ENCODE data around the gene TAF1C.

The TAF1C gene

DNA sequence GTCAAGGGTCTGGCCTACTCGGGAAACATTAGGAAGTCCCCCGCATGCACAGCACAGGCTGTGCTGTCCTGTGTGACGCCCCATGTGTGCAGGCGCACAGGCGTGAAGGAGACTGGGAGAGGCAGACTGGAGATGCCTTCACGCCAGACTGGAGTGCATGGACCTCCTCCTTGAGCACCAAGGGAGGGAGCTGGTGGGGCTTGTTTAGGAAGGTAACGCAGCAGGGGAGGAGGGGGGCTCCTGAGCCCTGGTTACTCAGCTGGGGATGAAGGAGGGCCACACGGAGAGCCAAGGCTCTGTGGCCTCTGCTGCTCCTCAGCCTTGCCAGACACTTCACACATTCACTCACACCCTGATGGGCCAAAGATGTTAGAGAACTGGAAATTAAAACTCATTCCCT is 49.6 kb downstream of the TAF1C start:
- H3K4me3 ChIP-seq (ENCODE audit: low read depth, low read length, poor library complexity, severe bottlenecking) = no peak overlapping the region
- no peaks in the 10 kb centered on the region for H3K36me3 ChIP-seq (ENCODE audit: insufficient read depth, low read length)
- no peaks in the 10 kb centered on the region for H3K27me3 ChIP-seq (ENCODE audit: insufficient read depth, low read length)
- H2AFZ ChIP-seq (ENCODE audit: low read length) = no peak overlapping the region
- H3K9me3 ChIP-seq (ENCODE audit: low read length) = no peaks in the 10 kb centered on the region
- H3K9me2 ChIP-seq (ENCODE audit: low read depth, low read length) = no peaks in the 10 kb centered on the region
- no peaks in the 10 kb centered on the region for H4K20me1 ChIP-seq (ENCODE audit: insufficient read depth, low read length)
- H3K4me1 ChIP-seq (ENCODE audit: insufficient read depth, low read length, severe bottlenecking) = peaks cover 46% of the 10 kb centered on the region
- no peak overlapping the region for H3K9ac ChIP-seq (ENCODE audit: low read length)
- no peak for TF ChIP-seq CTCF (IDR thresholded peaks at IDR 0.05; ENCODE audit: low read length)
- TF ChIP-seq EZH2 (IDR thresholded peaks at IDR 0.05; ENCODE audit: borderline replicate concordance, low read length) = no peak
- H3K79me2 ChIP-seq (ENCODE audit: insufficient read depth, low read length) = no peaks in the 10 kb centered on the region
- H3F3A ChIP-seq (ENCODE audit: insufficient read depth, low read length) = no peaks in the 10 kb centered on the region
- no peak overlapping the region for H3K4me2 ChIP-seq (ENCODE audit: low read length)
- H3K27ac ChIP-seq (ENCODE audit: low read depth, low read length, poor library complexity, severe bottlenecking) = no peak overlapping the region

DNA sequence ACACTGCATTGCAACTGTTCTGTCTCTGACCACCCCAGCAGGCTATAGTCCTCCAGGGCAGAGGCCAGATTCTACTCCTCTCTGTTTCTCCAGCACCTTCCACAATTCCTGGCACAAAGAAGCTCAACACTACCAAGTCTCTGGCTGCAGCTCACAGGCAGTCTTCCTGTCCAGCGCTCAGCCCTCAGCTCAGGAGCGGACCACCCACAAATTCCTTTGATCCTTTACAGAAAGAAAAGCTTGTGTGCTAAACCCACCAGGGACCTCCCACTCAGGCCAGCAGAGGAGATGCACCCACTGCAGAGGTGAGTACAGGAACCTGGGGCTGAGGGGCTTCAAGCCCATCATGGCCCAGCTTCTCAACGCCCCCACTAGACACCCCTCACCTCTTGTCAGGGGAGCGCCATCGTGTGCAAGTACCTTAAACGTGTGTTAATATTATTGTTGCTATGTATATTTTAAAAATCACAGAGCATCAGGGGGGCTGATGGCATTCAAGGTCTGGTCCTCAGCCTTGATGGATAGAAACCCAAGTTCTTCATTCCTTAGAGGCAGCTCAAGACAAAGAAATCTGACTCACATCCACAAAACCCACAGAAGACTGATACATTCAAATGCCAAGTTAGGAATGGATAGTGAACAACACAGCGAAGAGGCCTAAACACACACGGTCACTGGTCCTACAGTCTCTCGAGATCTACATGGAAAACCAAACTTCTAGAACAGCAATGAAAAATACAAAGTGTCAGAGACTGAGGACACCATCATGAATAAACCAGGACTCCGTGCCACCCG is 50.3 kb downstream of the TAF1C start:
- no peak overlapping the region for H2AFZ ChIP-seq (ENCODE audit: low read length)
- no peak overlapping the region for H3K27ac ChIP-seq (ENCODE audit: low read depth, low read length, poor library complexity, severe bottlenecking)
- H4K20me1 ChIP-seq (ENCODE audit: insufficient read depth, low read length) = no peaks in the 10 kb centered on the region
- no peaks in the 10 kb centered on the region for H3F3A ChIP-seq (ENCODE audit: insufficient read depth, low read length)
- H3K9me3 ChIP-seq (ENCODE audit: low read length) = no peaks in the 10 kb centered on the region
- H3K4me3 ChIP-seq (ENCODE audit: low read depth, low read length, poor library complexity, severe bottlenecking) = no peak overlapping the region
- no peak overlapping the region for H3K9ac ChIP-seq (ENCODE audit: low read length)
- no peaks in the 10 kb centered on the region for H3K36me3 ChIP-seq (ENCODE audit: insufficient read depth, low read length)
- H3K79me2 ChIP-seq (ENCODE audit: insufficient read depth, low read length) = no peaks in the 10 kb centered on the region
- TF ChIP-seq CTCF (IDR thresholded peaks at IDR 0.05; ENCODE audit: low read length) (no peak), EZH2 (IDR thresholded peaks at IDR 0.05; ENCODE audit: borderline replicate concordance, low read length) (no peak)
- H3K4me2 ChIP-seq (ENCODE audit: low read length) = no peak overlapping the region
- no peaks in the 10 kb centered on the region for H3K9me2 ChIP-seq (ENCODE audit: low read depth, low read length)
- peaks cover 46% of the 10 kb centered on the region for H3K4me1 ChIP-seq (ENCODE audit: insufficient read depth, low read length, severe bottlenecking)
- no peaks in the 10 kb centered on the region for H3K27me3 ChIP-seq (ENCODE audit: insufficient read depth, low read length)

DNA sequence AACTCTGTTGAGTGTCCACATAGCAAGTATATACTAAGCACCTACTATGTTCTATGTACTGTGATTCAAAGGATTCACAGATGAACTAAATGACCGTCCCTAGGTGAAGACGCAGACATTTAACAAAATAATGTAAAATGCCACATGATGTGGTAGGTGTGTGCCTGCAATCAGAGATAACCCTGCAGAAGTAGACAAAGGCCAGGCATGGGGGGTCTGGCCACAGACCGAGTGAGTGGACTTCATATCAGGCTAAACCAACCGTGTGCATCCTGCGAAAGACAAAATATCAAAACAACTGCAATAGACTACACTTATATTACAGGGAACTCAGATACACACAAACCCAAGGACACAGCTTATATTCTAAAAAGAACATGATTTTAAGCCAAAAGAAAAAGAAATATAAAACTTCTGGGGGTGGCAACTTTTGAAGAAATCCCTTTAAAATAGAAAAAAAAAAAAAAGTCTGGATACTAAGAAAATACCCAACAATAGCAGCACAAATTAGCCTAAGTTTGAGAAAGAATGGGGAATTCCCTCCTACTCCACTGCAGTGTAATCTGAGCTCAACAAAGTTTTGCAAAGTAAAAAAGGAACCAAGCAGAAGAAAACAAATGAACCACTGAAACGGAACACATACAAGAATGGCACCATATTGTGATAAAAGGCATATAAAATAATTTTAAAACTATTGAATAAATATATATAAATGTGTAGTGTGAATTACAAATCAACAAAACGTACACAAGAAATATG is 54.2 kb downstream of the TAF1C start:
- Histone ChIP-seq H3F3A (ENCODE audit: insufficient read depth, low read length) (no peaks in the 10 kb centered on the region), H3K9ac (ENCODE audit: low read length) (peak overlapping the region; percentile 3; the same call in 1 of the 2 replicates), H3K36me3 (ENCODE audit: insufficient read depth, low read length) (peaks cover 18% of the 10 kb centered on the region; the same call in 1 of the 2 replicates), H3K79me2 (ENCODE audit: insufficient read depth, low read length) (no peaks in the 10 kb centered on the region), H3K27ac (ENCODE audit: low read depth, low read length, poor library complexity, severe bottlenecking) (peak overlapping the region; percentile 63), H2AFZ (ENCODE audit: low read length) (no peak overlapping the region), H4K20me1 (ENCODE audit: insufficient read depth, low read length) (no peaks in the 10 kb centered on the region), H3K4me1 (ENCODE audit: insufficient read depth, low read length, severe bottlenecking) (peaks cover 32% of the 10 kb centered on the region), H3K9me2 (ENCODE audit: low read depth, low read length) (no peaks in the 10 kb centered on the region), H3K27me3 (ENCODE audit: insufficient read depth, low read length) (no peaks in the 10 kb centered on the region), H3K4me3 (ENCODE audit: low read depth, low read length, poor library complexity, severe bottlenecking) (no peak overlapping the region), H3K9me3 (ENCODE audit: low read length) (no peaks in the 10 kb centered on the region), H3K4me2 (ENCODE audit: low read length) (peak overlapping the region; percentile 28; the same call in 1 of the 2 replicates)
- TF ChIP-seq CTCF (IDR thresholded peaks at IDR 0.05; ENCODE audit: low read length) = no peak
- no peak for TF ChIP-seq EZH2 (IDR thresholded peaks at IDR 0.05; ENCODE audit: borderline replicate concordance, low read length)

Measured in OCI-LY1 (cell line).